SK-N-SH (cell line): Measurements from ENCODE around the gene SEPTIN7.

ENCODE experiments used
- FOXJ3 ChIP-seq: sonication (generic); formaldehyde crosslinking; IDR thresholded peaks from 2 replicates; pipeline ENCODE4 v1.5.1; 2020; ENCODE audit warnings: mild to moderate bottlenecking, missing genetic modification reagents
- SIN3A ChIP-seq: IDR thresholded peaks from 2 replicates; pipeline ENCODE4 v1.6.1; 2012; ENCODE audit warnings: low read depth, mild to moderate bottlenecking, low read length, moderate library complexity, borderline replicate concordance
- TF ChIP-seq, protein P1 (sequence below): fragments of 200-600 bp; sonication (generic); IDR thresholded peaks from 2 replicates; pipeline ENCODE4 v1.6.1; 2017; ENCODE audit warnings: antibody characterized with exemption, mild to moderate bottlenecking, moderate library complexity

DNA sequence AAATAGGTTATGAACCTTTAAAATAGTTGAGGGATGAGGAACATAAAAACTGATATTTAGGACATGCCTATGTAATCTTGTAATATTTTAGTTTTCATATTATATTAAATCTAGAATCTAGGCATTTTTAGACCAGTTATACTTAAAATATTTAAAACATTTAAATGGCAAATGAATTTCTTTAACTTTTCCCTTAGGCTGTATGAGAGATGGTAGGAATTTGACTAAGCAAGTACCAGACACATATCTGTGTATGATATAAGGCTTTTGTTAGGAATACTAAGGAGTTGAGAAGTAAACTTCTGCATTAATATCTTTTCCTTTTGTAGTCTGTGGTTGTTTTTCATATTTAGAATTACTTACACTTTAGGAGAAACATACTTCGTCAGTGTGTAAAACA is 25.1 kb downstream of the SEPTIN7 start:
- TF ChIP-seq, protein P1, sequence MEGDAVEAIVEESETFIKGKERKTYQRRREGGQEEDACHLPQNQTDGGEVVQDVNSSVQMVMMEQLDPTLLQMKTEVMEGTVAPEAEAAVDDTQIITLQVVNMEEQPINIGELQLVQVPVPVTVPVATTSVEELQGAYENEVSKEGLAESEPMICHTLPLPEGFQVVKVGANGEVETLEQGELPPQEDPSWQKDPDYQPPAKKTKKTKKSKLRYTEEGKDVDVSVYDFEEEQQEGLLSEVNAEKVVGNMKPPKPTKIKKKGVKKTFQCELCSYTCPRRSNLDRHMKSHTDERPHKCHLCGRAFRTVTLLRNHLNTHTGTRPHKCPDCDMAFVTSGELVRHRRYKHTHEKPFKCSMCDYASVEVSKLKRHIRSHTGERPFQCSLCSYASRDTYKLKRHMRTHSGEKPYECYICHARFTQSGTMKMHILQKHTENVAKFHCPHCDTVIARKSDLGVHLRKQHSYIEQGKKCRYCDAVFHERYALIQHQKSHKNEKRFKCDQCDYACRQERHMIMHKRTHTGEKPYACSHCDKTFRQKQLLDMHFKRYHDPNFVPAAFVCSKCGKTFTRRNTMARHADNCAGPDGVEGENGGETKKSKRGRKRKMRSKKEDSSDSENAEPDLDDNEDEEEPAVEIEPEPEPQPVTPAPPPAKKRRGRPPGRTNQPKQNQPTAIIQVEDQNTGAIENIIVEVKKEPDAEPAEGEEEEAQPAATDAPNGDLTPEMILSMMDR: no peak
- no peak for TF ChIP-seq FOXJ3 (CRISPR knock-in tag)
- no peak for TF ChIP-seq SIN3A
